K562 (cell line): Measurements from ENCODE around the gene PUSL1. TPM values are rescaled to one million over a fixed set of nuclear protein-coding genes. Genes with fewer than 3 reads are reported as not detected.

Experiments
- KDM5B ChIP-seq: fragments of 200-600 bp; sonication (generic); IDR thresholded peaks from 2 replicates; pipeline ENCODE4 v1.6.1; 2012; ENCODE audit warnings: low read depth, mild to moderate bottlenecking, moderate library complexity, low read length, control low read depth, inconsistent platforms; ENCODE audit not compliant: insufficient replicate concordance
- NFE2L1 ChIP-seq: fragments of 450-650 bp; IDR thresholded peaks from 2 replicates; pipeline ENCODE4 v1.6.1; 2016; ENCODE audit warnings: missing genetic modification characterization, low read depth, mild to moderate bottlenecking, missing compliant biosample characterization, moderate library complexity, borderline replicate concordance
- polyA plus RNA-seq, 8 experiments: library from polyadenylated mRNA; depleted of rRNA in 4 of 8; stranded (reverse) in 5 of 8; unstranded in 3 of 8; fragments of >200 nt; fragmentation: Nextera tagmentation in 2 of 8; fragmentation: Illumina TruSeq in 1 of 8; extraction: Ambion mirVana in 2 of 8; extraction: Trizol in 1 of 8; gene quantifications; 2 replicates each; pipeline versions ENCODE4 v1.2.1 to v1.2.3, GENCODE V29; 2011 to 2014; ENCODE audit warnings: inconsistent platforms in 1 of 8, missing spikeins in 1 of 8
- total RNA-seq, 7 experiments: library from RNA; depleted of rRNA in 6 of 7; stranded (reverse); fragments of >200 nt in 6 of 7; fragmentation: Illumina TruSeq in 2 of 7; extraction: Trizol in 2 of 7; gene quantifications; 2 replicates each; pipeline versions ENCODE4 v1.2.1 to v1.2.3, GENCODE V29; 2011 to 2021; ENCODE audit warnings: low replicate concordance in 1 of 7
- TF ChIP-seq, protein P1 (sequence below), 2 experiments: IDR thresholded peaks; 2 replicates each; pipeline ENCODE4 v1.6.1; 2011; ENCODE audit warnings: borderline replicate concordance in 1 of 2, control low read depth in 1 of 2, low read depth in 1 of 2, low read length in 1 of 2, mild to moderate bottlenecking in 1 of 2, mixed read lengths in 1 of 2, moderate library complexity in 1 of 2; ENCODE audit not compliant: insufficient read depth in 1 of 2, insufficient read length in 1 of 2, poor library complexity in 1 of 2, severe bottlenecking in 1 of 2; ENCODE audit errors: extremely low read depth in 1 of 2
- TF ChIP-seq, protein P2 (sequence below), 3 experiments: fragments of 200-800 bp in 1 of 3; sonication (Bioruptor generic) in 1 of 3; sonication (generic) in 1 of 3; formaldehyde crosslinking in 1 of 3; IDR thresholded peaks; 2 replicates each; pipeline versions ENCODE4 v1.6.1 to v1.8.0; 2016 to 2022; ENCODE audit warnings: mild to moderate bottlenecking in 2 of 3, missing compliant biosample characterization in 2 of 3, missing genetic modification characterization in 2 of 3, missing genetic modification reagents in 1 of 3

PUSL1 gene
- total and polyA plus RNA-seq, 9 of the 15 experiments (the other 6 are each of a cell fraction or from before 2014, with no cell fraction given) = 0.62 to 86.9 (median 13.6) TPM

DNA sequence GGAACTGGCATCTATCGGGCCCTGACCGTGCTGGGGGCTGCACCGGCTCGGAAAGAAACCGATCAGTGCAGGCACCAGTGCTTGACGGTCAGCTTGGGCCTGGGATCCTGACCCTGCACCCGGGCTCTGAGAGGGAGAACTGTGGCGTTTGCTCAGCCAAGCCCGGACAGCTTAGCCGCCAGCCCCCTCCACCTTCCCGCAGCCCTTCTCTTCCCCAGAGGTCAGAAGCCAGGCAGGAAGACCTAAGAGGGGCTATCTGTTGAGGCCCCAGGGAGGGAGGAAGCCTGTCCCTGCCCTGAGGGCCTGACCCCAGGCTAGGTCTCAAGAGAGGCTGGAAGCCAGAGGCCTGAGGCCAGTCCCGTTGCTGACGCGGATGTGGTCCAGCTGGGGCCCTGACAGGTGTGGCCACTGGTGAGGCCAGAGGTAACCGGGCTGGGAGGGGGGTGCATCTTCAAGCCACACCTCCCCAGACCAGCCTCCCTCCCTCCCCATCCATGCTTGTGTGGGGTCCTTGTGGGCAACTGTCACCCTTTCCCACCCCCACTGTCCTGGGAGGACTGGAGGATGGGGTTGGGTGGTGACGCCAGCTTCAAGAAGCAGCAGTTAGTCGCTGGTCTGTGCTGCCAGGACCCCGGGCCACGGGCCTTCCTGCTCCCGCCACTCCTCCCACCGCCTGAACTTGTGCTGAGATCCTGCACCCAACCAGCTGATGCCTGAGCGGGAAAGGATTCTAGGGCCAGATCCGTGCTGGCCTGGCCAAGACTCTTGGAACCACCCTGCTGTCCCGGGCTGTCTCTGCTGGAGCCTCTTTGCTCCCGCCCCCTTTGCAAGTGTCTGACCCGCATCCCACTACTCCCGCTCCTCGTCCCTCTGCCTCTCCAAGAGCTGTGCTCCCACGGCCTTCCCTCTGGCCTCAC lies 43.4 kb downstream of the PUSL1 start (continued):
- TF ChIP-seq, protein P1, sequence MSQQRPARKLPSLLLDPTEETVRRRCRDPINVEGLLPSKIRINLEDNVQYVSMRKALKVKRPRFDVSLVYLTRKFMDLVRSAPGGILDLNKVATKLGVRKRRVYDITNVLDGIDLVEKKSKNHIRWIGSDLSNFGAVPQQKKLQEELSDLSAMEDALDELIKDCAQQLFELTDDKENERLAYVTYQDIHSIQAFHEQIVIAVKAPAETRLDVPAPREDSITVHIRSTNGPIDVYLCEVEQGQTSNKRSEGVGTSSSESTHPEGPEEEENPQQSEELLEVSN (IDR thresholded peaks at IDR 0.05; ENCODE audit: borderline replicate concordance in 1 of 2, extremely low read depth in 1 of 2, insufficient read depth in 1 of 2, insufficient read length in 1 of 2, low read depth in 1 of 2, low read length in 1 of 2, poor library complexity in 1 of 2, severe bottlenecking in 1 of 2) = peak in 1 of 2 experiments; percentile 30
- TF ChIP-seq, protein P2, sequence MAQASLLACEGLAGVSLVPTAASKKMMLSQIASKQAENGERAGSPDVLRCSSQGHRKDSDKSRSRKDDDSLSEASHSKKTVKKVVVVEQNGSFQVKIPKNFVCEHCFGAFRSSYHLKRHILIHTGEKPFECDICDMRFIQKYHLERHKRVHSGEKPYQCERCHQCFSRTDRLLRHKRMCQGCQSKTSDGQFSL (CRISPR knock-in tag; IDR thresholded peaks at IDR 0.05) = peak; percentile 41; the same call in 1 of the 2 replicates
- TF ChIP-seq, protein P2 (tag; IDR thresholded peaks at IDR 0.05) = no peak
- peak; percentile 47 for TF ChIP-seq KDM5B
- TF ChIP-seq NFE2L1 (tag) = no peak
- TF ChIP-seq, all 486 proteins: peak for 9
